Lower leg skin (tissue), 4 donors: ENCODE measurements around the gene DUSP23. TPM values are rescaled to one million over a fixed set of nuclear protein-coding genes. Genes with fewer than 3 reads are reported as not detected.

Source experiments
- DNase-seq, 2 donors: peaks; one replicate each; pipeline ENCODE4 v3.0.0-alpha.2; 2019; ENCODE audit warnings: low spot score in 2 of 2
- H3K4me3 ChIP-seq: fragments of 200-600 bp; sonication (generic); 2 replicates; pipeline ENCODE4 v1.5.1; 2017; ENCODE audit warnings: mild to moderate bottlenecking, low read depth; ENCODE audit not compliant: poor library complexity, severe bottlenecking
- POLR2A ChIP-seq, 2 donors: fragments of 450-650 bp; IDR thresholded peaks; one replicate each; pipeline ENCODE4 v1.6.1; 2016 to 2017; ENCODE audit warnings: antibody characterized with exemption in 2 of 2, mild to moderate bottlenecking in 1 of 2, moderate library complexity in 1 of 2
- WGBS, 2 donors: methylation state at CpG; one replicate each; pipeline ENCODE4 v1.1.5; 2018; 5-methylcytosine and 5-hydroxymethylcytosine counted together
- intact Hi-C: fragments of 100-400 bp; cut with DNase I; formaldehyde crosslinking; loops from one replicate; pipeline ENCODE4 v1.15.0; 2023; ENCODE audit warnings: low total_unique reads
- total RNA-seq, 4 donors: library from RNA; depleted of rRNA; stranded (reverse); fragments of >200 nt; gene quantifications; one replicate each; pipeline ENCODE4 v1.1.0, GENCODE V29; 2016
- TF ChIP-seq, protein P1 (sequence below), 3 donors: fragments of 450-650 bp; IDR thresholded peaks; one replicate each; pipeline ENCODE4 v1.5.1; 2016; ENCODE audit warnings: antibody characterized with exemption in 3 of 3, mild to moderate bottlenecking in 3 of 3, moderate library complexity in 2 of 3

DUSP23 gene
- total RNA-seq, 4 donors from 2014 or later, result 68.2 to 167 (median 90.7) TPM

DNA sequence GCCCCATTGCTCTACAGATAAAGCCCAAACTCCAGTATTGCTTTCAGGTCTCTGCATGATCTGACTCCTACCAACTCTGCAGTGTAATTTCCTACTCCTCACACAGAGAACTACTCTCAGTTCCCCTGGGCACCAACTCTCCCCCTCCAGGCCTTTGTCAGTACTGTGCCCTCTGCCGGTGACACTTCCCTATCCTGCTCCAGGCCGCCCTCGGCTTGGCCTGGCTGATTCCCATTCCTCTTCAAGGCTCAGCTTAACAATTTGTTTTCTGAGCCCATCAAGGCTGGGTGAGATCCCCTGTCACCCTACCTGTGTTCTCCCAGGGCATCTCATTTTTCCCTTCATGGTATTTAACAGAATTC, 48.5 kb downstream of the DUSP23 start:
- intact Hi-C loops, result no loop called here
- H3K4me3 ChIP-seq, result no peak overlapping the region
- TF ChIP-seq, protein P1, sequence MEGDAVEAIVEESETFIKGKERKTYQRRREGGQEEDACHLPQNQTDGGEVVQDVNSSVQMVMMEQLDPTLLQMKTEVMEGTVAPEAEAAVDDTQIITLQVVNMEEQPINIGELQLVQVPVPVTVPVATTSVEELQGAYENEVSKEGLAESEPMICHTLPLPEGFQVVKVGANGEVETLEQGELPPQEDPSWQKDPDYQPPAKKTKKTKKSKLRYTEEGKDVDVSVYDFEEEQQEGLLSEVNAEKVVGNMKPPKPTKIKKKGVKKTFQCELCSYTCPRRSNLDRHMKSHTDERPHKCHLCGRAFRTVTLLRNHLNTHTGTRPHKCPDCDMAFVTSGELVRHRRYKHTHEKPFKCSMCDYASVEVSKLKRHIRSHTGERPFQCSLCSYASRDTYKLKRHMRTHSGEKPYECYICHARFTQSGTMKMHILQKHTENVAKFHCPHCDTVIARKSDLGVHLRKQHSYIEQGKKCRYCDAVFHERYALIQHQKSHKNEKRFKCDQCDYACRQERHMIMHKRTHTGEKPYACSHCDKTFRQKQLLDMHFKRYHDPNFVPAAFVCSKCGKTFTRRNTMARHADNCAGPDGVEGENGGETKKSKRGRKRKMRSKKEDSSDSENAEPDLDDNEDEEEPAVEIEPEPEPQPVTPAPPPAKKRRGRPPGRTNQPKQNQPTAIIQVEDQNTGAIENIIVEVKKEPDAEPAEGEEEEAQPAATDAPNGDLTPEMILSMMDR (IDR thresholded peaks at IDR 0.05), result no peak
- no peak for TF ChIP-seq POLR2A (IDR thresholded peaks at IDR 0.05)
- WGBS, 2 donors, result 38 to 39% methylated on average over 3 of the region's 3 CpGs
- no peak for DNase-seq

DNA sequence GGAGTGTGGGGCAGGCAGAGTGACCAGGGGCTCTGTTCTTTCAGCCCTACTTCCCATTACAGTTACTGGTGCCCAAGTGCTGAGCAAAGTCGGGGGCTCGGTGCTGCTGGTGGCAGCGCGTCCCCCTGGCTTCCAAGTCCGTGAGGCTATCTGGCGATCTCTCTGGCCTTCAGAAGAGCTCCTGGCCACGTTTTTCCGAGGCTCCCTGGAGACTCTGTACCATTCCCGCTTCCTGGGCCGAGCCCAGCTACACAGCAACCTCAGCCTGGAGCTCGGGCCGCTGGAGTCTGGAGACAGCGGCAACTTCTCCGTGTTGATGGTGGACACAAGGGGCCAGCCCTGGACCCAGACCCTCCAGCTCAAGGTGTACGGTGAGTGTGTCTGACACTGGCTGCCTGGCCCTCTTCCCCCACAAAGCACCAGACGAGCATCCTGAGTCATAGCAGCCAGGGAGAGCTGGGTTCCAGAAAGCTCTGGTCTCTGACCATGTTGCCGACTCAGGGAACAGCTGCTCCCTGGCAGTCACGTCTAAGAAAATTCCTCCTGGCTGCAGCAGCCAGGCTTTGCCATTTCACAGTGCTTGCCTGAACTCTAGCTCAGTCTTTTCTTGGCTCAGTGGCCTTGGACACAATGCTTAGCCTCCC, 49.2 kb downstream of the DUSP23 start:
- intact Hi-C loops, result no loop called here
- no peak overlapping the region for H3K4me3 ChIP-seq
- TF ChIP-seq, protein P1 (IDR thresholded peaks at IDR 0.05), result no peak
- TF ChIP-seq POLR2A (IDR thresholded peaks at IDR 0.05), result no peak
- WGBS, 2 donors, result 73 to 83% methylated on average over 18 of the region's 18 CpGs
- no peak for DNase-seq

GRCh38 chr1:159830722-159831121, 50.0 kb downstream of the DUSP23 start:
- H3K4me3 ChIP-seq, result no peak overlapping the region
- intact Hi-C loops, result no loop called here
- WGBS, 2 donors, result 82 to 86% methylated on average over 8 of the region's 8 CpGs
- no peak for DNase-seq
- TF ChIP-seq, protein P1 (IDR thresholded peaks at IDR 0.05), result no peak
- no peak for TF ChIP-seq POLR2A (IDR thresholded peaks at IDR 0.05)

DNA sequence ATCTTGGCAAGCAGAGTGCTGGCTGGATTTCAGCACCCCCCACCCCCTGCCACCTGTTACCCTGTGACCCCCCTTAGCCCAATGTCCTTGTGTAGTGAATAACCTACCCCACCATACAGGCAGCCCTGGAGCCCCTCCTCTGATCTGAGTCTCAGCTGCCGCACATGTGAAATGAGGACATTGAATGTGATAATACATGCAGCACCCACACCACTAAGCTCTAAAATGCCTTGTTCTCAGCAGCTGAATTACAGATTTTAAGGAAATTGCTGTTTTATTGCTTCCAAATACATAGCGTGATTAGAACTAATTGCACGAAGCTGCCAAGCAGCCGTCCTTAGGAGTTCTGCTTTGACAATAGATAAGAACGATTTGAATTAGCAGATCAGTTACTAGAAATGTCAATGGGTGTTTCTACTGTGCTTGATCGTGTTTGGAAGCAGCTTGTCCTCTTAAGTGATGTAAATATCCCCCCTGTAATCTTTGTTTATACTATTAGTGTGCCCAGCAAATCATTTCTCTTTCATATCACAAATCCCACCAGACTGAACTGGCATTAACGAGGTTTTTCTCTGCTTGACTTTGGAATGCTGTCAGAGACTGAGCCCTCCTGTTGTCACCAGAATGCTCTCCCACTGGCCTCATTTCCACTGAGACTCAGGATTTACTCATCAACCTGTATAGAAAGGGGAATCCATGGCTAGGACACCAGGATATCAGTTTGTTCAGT, 50.8 kb downstream of the DUSP23 start:
- intact Hi-C loops, result no loop called here
- no peak for TF ChIP-seq POLR2A (IDR thresholded peaks at IDR 0.05)
- TF ChIP-seq, protein P1 (IDR thresholded peaks at IDR 0.05), result no peak
- no peak for DNase-seq
- WGBS, 2 donors, result 66 to 71% methylated on average over 7 of the region's 7 CpGs
- no peak overlapping the region for H3K4me3 ChIP-seq

Other genes with a start within 250 kb of the DUSP23 start
- not detected for gene OR10J5, start 245.0 kb upstream of the DUSP23 start, total RNA-seq
- gene APCS, start 193.1 kb upstream of the DUSP23 start, total RNA-seq, result not detected
- gene CRP, start 66.4 kb upstream of the DUSP23 start, total RNA-seq, result under 1 TPM in 1 of 4 donors, not detected in 3; 0.52 TPM
- under 1 TPM in 3 of 4 donors, not detected in 1; 0.17 to 0.80 (median 0.42) TPM for gene FCRL6, start 21.4 kb downstream of the DUSP23 start, total RNA-seq
- gene SLAMF8, start 45.9 kb downstream of the DUSP23 start, total RNA-seq, result 1 to 10 TPM; 3.1 to 7.8 (median 5.2) TPM
- 10 to 100 TPM; 14.6 to 54.5 (median 43.1) TPM for gene VSIG8, start 81.7 kb downstream of the DUSP23 start, total RNA-seq
- gene CFAP45, start 119.2 kb downstream of the DUSP23 start, total RNA-seq, result 1 to 10 TPM in 1 of 4 donors, under 1 TPM in 3; 0.46 to 3.0 (median 0.66) TPM
- 100 to 1,000 TPM; 244 to 413 (median 306) TPM for gene TAGLN2, start 144.5 kb downstream of the DUSP23 start, total RNA-seq
- gene IGSF9, start 164.7 kb downstream of the DUSP23 start, total RNA-seq, result 10 to 100 TPM; 17.7 to 29.6 (median 19.6) TPM
- not detected for gene SLAMF9, start 173.3 kb downstream of the DUSP23 start, total RNA-seq